Osteoblast (primary cell): Measurements from ENCODE around the gene SLC1A4. TPM values are rescaled to one million over a fixed set of nuclear protein-coding genes. Genes with fewer than 3 reads are reported as not detected.

Source experiments
- DNase-seq: peaks from one replicate; pipeline ENCODE4 v3.0.0; 2011; ENCODE audit warnings: low spot score, mixed read lengths; ENCODE audit not compliant: insufficient read length; ENCODE audit errors: missing footprints
- H2AFZ ChIP-seq: 2 replicates; pipeline ENCODE4 v1.6.0; 2011; ENCODE audit warnings: mild to moderate bottlenecking, low read length
- H3K27ac ChIP-seq: 2 replicates; pipeline ENCODE4 v1.5.1; 2011; ENCODE audit warnings: mild to moderate bottlenecking, low read depth, low read length, moderate library complexity
- H3K27me3 ChIP-seq: 2 replicates; pipeline ENCODE4 v1.6.0; 2012; ENCODE audit warnings: mild to moderate bottlenecking, control low read depth, inconsistent platforms, low read length, moderate library complexity; ENCODE audit not compliant: insufficient read depth
- H3K36me3 ChIP-seq: 2 replicates; pipeline ENCODE4 v1.5.1; 2011; ENCODE audit warnings: mild to moderate bottlenecking, low read length, control low read depth, moderate library complexity; ENCODE audit not compliant: insufficient read depth
- H3K4me1 ChIP-seq: 2 replicates; pipeline ENCODE4 v1.5.1; 2011; ENCODE audit warnings: mild to moderate bottlenecking, low read length, control low read depth, moderate library complexity; ENCODE audit not compliant: insufficient read depth
- H3K4me2 ChIP-seq: 2 replicates; pipeline ENCODE4 v1.6.0; 2011; ENCODE audit warnings: mild to moderate bottlenecking, low read length; ENCODE audit not compliant: insufficient read depth
- H3K4me3 ChIP-seq: fragments of 200-600 bp; sonication (generic); 3 replicates; pipeline ENCODE4 v1.5.1; 2012; ENCODE audit warnings: mild to moderate bottlenecking, low read length, inconsistent platforms; ENCODE audit not compliant: insufficient read depth
- H3K79me2 ChIP-seq: 2 replicates; pipeline ENCODE4 v1.6.0; 2012; ENCODE audit warnings: mild to moderate bottlenecking, low read length, control low read depth, inconsistent platforms; ENCODE audit not compliant: insufficient read depth
- H3K9me3 ChIP-seq: 2 replicates; pipeline ENCODE4 v1.5.1; 2011; ENCODE audit warnings: low read depth, low read length, control low read depth
- H4K20me1 ChIP-seq: 2 replicates; pipeline ENCODE4 v1.6.0; 2012; ENCODE audit warnings: mild to moderate bottlenecking, low read length, control low read depth; ENCODE audit not compliant: insufficient read depth
- total RNA-seq: library from RNA; depleted of rRNA; stranded (reverse); fragments of >200 nt; gene quantifications from 2 replicates; pipeline ENCODE4 v1.2.3, GENCODE V29; 2012
- TF ChIP-seq, protein P1 (sequence below): IDR thresholded peaks from 2 replicates; pipeline ENCODE4 v1.5.1; 2011; ENCODE audit warnings: mild to moderate bottlenecking, low read depth, low read length, moderate library complexity; ENCODE audit errors: extremely low read depth

The SLC1A4 gene
- total RNA-seq, 1 donor = 49.2 TPM

DNA sequence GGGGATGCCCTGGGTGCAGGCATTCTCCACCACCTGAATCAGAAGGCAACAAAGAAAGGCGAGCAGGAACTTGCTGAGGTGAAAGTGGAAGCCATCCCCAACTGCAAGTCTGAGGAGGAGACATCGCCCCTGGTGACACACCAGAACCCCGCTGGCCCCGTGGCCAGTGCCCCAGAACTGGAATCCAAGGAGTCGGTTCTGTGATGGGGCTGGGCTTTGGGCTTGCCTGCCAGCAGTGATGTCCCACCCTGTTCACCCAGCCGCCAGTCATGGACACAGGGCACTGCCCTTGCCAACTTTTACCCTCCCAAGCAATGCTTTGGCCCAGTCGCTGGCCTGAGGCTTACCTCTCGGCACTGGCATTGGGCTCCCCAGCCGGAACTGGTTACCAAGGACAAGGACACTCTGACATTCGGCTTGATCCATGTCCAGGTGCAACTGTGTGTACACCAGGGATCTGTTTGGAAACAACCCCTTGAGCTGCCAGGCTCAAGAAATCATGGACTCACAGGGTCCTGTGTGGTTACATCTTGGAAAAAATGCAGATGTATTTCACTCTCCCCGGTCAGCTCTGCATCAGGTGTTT is 31.8 kb downstream of the SLC1A4 start:
- no peak overlapping the region for H2AFZ ChIP-seq
- no peak overlapping the region for H3K4me3 ChIP-seq
- H3K4me1 ChIP-seq = peaks cover 12% of the 10 kb centered on the region
- peaks cover 48% of the 10 kb centered on the region for H3K36me3 ChIP-seq
- H3K9me3 ChIP-seq = no peaks in the 10 kb centered on the region
- H4K20me1 ChIP-seq = no peaks in the 10 kb centered on the region
- TF ChIP-seq, protein P1, sequence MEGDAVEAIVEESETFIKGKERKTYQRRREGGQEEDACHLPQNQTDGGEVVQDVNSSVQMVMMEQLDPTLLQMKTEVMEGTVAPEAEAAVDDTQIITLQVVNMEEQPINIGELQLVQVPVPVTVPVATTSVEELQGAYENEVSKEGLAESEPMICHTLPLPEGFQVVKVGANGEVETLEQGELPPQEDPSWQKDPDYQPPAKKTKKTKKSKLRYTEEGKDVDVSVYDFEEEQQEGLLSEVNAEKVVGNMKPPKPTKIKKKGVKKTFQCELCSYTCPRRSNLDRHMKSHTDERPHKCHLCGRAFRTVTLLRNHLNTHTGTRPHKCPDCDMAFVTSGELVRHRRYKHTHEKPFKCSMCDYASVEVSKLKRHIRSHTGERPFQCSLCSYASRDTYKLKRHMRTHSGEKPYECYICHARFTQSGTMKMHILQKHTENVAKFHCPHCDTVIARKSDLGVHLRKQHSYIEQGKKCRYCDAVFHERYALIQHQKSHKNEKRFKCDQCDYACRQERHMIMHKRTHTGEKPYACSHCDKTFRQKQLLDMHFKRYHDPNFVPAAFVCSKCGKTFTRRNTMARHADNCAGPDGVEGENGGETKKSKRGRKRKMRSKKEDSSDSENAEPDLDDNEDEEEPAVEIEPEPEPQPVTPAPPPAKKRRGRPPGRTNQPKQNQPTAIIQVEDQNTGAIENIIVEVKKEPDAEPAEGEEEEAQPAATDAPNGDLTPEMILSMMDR = no peak
- H3K27ac ChIP-seq = no peak overlapping the region
- H3K27me3 ChIP-seq = no peaks in the 10 kb centered on the region
- H3K79me2 ChIP-seq = no peaks in the 10 kb centered on the region
- DNase-seq = no peak
- H3K4me2 ChIP-seq = no peak overlapping the region

DNA sequence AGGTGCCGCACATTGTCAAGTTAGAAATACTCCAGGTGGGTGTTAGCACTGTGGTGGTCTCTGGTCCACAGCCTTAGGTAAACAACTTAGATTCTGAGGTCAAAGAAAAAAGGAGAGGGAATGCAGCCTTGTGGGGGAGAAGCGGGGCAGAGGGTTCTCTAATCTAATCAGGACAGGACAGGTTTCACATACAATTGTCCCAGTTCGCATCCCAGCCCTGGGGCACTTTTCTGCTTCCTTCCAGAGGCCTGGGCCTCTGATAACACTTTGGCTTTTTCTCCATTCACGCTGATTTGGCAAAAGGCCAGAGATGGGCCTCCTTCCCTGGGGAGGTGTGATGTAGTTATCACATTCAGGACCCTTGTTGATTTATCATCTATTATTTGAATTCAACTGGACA is 32.5 kb downstream of the SLC1A4 start:
- H3K36me3 ChIP-seq = peaks cover 41% of the 10 kb centered on the region
- TF ChIP-seq, protein P1 = no peak
- no peak overlapping the region for H3K4me3 ChIP-seq
- DNase-seq = no peak
- H3K79me2 ChIP-seq = no peaks in the 10 kb centered on the region
- no peaks in the 10 kb centered on the region for H3K27me3 ChIP-seq
- H3K9me3 ChIP-seq = no peaks in the 10 kb centered on the region
- no peak overlapping the region for H3K27ac ChIP-seq
- H4K20me1 ChIP-seq = no peaks in the 10 kb centered on the region
- H3K4me2 ChIP-seq = no peak overlapping the region
- peaks cover 12% of the 10 kb centered on the region for H3K4me1 ChIP-seq
- H2AFZ ChIP-seq = no peak overlapping the region

DNA sequence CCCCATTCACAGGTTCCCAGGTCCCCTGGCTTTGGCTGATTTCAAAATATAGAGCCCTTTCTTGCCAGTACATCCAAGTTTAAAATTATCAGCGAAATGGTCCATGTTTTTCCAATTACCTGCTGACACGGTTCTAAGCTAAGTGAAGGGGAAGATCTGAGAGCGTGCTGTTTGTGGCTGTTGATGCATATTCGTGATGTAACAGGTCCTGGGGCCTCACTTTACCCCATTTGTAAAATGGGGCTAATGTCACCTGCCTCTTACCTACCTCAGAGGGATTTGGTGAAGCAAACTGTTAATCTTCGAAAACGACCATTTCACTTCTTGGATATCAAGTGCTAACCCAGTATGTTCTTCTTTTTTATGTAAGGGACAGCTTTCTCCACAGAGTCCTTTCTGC is 33.0 kb downstream of the SLC1A4 start:
- no peak for DNase-seq

DNA sequence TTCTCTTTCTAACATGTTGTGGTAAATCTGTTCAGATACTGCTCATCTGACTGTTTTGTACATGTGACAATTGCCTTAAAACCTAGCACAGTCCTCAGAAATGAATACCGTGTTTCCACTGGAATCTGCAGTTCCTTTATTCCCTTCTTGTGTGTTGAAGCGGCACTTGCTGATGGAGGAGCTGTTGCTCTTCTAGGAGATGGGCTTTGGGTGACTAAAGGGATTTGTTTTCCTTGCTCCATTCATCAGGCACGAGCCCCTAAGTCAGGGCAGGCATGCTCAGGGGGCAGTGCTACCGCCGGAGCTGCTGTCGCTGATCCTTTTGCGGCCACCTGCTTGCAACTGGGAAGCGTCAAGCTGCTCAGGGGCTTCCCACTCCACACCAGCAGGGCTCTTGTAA is 34.5 kb downstream of the SLC1A4 start:
- no peak overlapping the region for H3K4me3 ChIP-seq
- H3K4me2 ChIP-seq = no peak overlapping the region
- TF ChIP-seq, protein P1 = no peak
- H3K27ac ChIP-seq = peak overlapping the region; percentile 87
- H3K79me2 ChIP-seq = no peaks in the 10 kb centered on the region
- H3K36me3 ChIP-seq = peaks cover 24% of the 10 kb centered on the region
- H3K27me3 ChIP-seq = no peaks in the 10 kb centered on the region
- H3K4me1 ChIP-seq = peaks cover 20% of the 10 kb centered on the region
- no peak for DNase-seq
- H3K9me3 ChIP-seq = no peaks in the 10 kb centered on the region
- no peaks in the 10 kb centered on the region for H4K20me1 ChIP-seq
- H2AFZ ChIP-seq = no peak overlapping the region

More for the DNA sequence above, 33.0 kb downstream of the SLC1A4 start:
- no peak overlapping the region for H3K4me3 ChIP-seq
- no peak overlapping the region for H2AFZ ChIP-seq
- H3K9me3 ChIP-seq = no peaks in the 10 kb centered on the region
- H3K4me2 ChIP-seq = no peak overlapping the region
- TF ChIP-seq, protein P1 = no peak
- H3K79me2 ChIP-seq = no peaks in the 10 kb centered on the region
- no peak overlapping the region for H3K27ac ChIP-seq
- peaks cover 38% of the 10 kb centered on the region for H3K36me3 ChIP-seq
- H3K27me3 ChIP-seq = no peaks in the 10 kb centered on the region
- no peaks in the 10 kb centered on the region for H4K20me1 ChIP-seq
- peaks cover 12% of the 10 kb centered on the region for H3K4me1 ChIP-seq
